H4 (cell line): ENCODE results near the gene TJP2. TPM values are rescaled to one million over a fixed set of nuclear protein-coding genes. Genes with fewer than 3 reads are reported as not detected.

Source experiments
- total RNA-seq: library from RNA; depleted of rRNA; stranded (reverse); fragments of >200 nt; shearing (Covaris generic); gene quantifications from 2 replicates; pipeline ENCODE4 v1.2.3, GENCODE V29; 2014; rRNA removed

TJP2 gene
- total RNA-seq, 1 experiment from 2014 or later, result 10.7 TPM

Other genes starting within 250 kb of the TJP2 start
- gene PRKACG, start 160.2 kb upstream of the TJP2 start, total RNA-seq, result not detected in 2 replicates
- 12.5 and 17.9 TPM in 2 replicates for gene FXN, start 138.5 kb upstream of the TJP2 start, total RNA-seq
- gene ENTREP1, start 150.9 kb downstream of the TJP2 start, total RNA-seq, result 0.08 TPM in 1 of 2 replicates, not detected in the other